ENCODE results near the gene NUP43.

Gene NUP43

DNA sequence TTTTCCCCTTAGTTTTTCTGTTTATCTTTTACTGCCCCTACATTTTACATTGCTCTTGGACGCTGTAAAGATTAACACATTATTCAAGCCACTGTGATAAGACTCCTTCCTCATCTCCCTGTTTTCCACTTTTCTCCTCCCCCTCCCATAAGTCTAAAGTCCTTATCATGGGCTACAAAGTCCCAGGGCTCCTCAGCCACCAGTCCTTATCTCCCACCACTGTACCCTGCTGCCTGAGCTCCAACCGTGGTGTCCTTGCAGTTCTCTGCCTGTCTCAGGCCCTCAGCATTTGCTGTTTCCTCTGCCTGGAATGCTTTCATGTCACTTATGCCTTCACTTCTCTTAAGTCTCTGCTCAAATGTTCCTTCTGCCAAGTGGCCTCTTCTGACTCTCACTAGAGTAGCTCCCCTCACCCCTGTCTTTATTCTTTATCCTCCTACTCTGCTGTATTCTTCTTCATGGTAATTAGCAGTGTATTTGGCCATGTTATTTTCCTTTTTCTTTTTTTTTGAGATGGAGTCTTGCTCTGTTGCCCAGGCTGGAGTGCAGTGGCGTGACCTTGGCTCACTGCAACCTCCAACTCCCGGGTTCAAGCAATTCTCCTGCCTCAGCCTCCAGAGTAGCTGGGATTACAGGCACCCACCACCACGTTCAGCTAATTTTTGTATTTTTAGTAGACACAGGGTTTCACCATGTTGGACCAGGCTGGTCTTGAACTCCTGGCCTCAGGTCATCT, 17.7 kb downstream of the NUP43 start:
- peak overlapping the region in 10 of 11 experiments; percentile 4 to 59 (median 55); a peak in 18 of 22 replicates for H3K27ac ChIP-seq
- peaks cover 75 to 100% (median 96%) of the 10 kb centered on the region in 11 experiments for H3K36me3 ChIP-seq
- H3K27me3 ChIP-seq, result no peaks in the 10 kb centered on the region
- H3K9ac ChIP-seq, result peak overlapping the region in 10 of 11 experiments; percentile 3 to 58 (median 32); a peak in 13 of 22 replicates
- H4K20me1 ChIP-seq, result peaks cover 0 to 7% (median 0%) of the 10 kb centered on the region in 11 experiments; a peak in 2 of 22 replicates
- peak overlapping the region in 1 of 10 experiments; percentile 1; a peak in 1 of 20 replicates for H3K4me3 ChIP-seq
- peaks cover 14 to 36% (median 18%) of the 10 kb centered on the region in 10 experiments for H3K4me1 ChIP-seq
- peak overlapping the region; percentile 39 to 84 (median 63) for H3K4me2 ChIP-seq
- no peak for TF ChIP-seq Cebpa-rat (IDR thresholded peaks at IDR 0.05)
- H3K9me3 ChIP-seq (replicated peaks in 1 of 11), result no peaks in the 10 kb centered on the region

GRCh38 chr6:149727793-149728498, 18.4 kb downstream of the NUP43 start:
- no peak for TF ChIP-seq Cebpa-rat (IDR thresholded peaks at IDR 0.05)
- Histone ChIP-seq H3K9me3 (replicated peaks in 1 of 11) (no peaks in the 10 kb centered on the region), H3K4me3 (peak overlapping the region in 1 of 10 experiments; percentile 1; a peak in 1 of 20 replicates), H4K20me1 (peaks cover 0 to 7% (median 0%) of the 10 kb centered on the region in 11 experiments; a peak in 2 of 22 replicates), H3K27ac (peak overlapping the region in 10 of 11 experiments; percentile 4 to 59 (median 55); a peak in 16 of 22 replicates), H3K4me2 (peak overlapping the region; percentile 39 to 84 (median 63); a peak in 21 of 22 replicates), H3K36me3 (peaks cover 68 to 100% (median 96%) of the 10 kb centered on the region in 11 experiments), H3K9ac (peak overlapping the region in 6 of 11 experiments; percentile 28 to 58 (median 43); a peak in 5 of 22 replicates), H3K4me1 (peaks cover 14 to 42% (median 18%) of the 10 kb centered on the region in 10 experiments), H3K27me3 (no peaks in the 10 kb centered on the region)

GRCh38 chr6:149725785-149726184, 20.5 kb downstream of the NUP43 start:
- H3K4me3 ChIP-seq, result no peak overlapping the region
- H3K36me3 ChIP-seq, result peaks cover 46 to 96% (median 84%) of the 10 kb centered on the region in 11 experiments
- H3K27ac ChIP-seq, result no peak overlapping the region
- no peaks in the 10 kb centered on the region for H3K27me3 ChIP-seq
- H3K9ac ChIP-seq, result no peak overlapping the region
- TF ChIP-seq Cebpa-rat (IDR thresholded peaks at IDR 0.05), result 0 out of 22 replicates have a peak, but pooled peaks of 1 of the 11 experiments have one; percentile 11
- no peaks in the 10 kb centered on the region for H3K9me3 ChIP-seq (replicated peaks in 1 of 11)
- H3K4me2 ChIP-seq, result no peak overlapping the region
- peaks cover 14 to 42% (median 18%) of the 10 kb centered on the region in 10 experiments for H3K4me1 ChIP-seq
- H4K20me1 ChIP-seq, result peaks cover 0 to 4% (median 0%) of the 10 kb centered on the region in 11 experiments; a peak in 2 of 22 replicates

- no peaks in the 10 kb centered on the region for H3K27me3 ChIP-seq
- peaks cover 0 to 4% (median 0%) of the 10 kb centered on the region in 11 experiments; a peak in 1 of 22 replicates for H4K20me1 ChIP-seq
- H3K9ac ChIP-seq, result no peak overlapping the region
- H3K4me1 ChIP-seq, result peaks cover 10 to 35% (median 14%) of the 10 kb centered on the region in 10 experiments
- no peak overlapping the region for H3K27ac ChIP-seq
- no peak for TF ChIP-seq Cebpa-rat (IDR thresholded peaks at IDR 0.05)
- H3K36me3 ChIP-seq, result peaks cover 28 to 78% (median 65%) of the 10 kb centered on the region in 11 experiments
- H3K4me3 ChIP-seq, result no peak overlapping the region
- H3K4me2 ChIP-seq, result no peak overlapping the region
- H3K9me3 ChIP-seq (replicated peaks in 1 of 11), result no peaks in the 10 kb centered on the region
Measured at GRCh38 chr6:149723771-149724417, 22.4 kb downstream of the NUP43 start.

DNA sequence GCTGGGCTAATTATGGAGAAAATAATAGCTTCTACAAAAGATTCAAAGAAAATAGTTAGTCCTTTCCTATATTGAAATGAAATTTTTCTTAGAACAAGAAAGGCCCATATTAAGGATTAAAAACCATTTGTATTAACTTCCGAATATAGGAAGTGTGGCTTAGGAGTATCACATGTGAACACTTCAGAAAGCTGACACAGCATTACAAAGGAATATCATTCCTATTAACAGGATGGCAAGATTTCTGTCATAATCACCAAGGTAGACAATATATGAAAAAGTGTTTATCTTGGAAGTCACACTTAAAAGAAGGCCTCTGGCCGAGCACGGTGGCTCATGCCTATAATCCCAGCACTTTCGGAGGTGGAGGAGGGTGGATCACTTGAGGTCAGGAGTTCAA, 23.1 kb downstream of the NUP43 start:
- Histone ChIP-seq H3K36me3 (peaks cover 28 to 71% (median 59%) of the 10 kb centered on the region in 11 experiments), H3K9ac (0 out of 22 replicates have a peak overlapping the region, but pooled peaks of 1 of the 11 experiments have one; percentile 18), H3K27ac (no peak overlapping the region), H4K20me1 (no peaks in the 10 kb centered on the region), H3K4me3 (no peak overlapping the region), H3K9me3 (replicated peaks in 1 of 11) (no peaks in the 10 kb centered on the region), H3K27me3 (no peaks in the 10 kb centered on the region), H3K4me2 (no peak overlapping the region), H3K4me1 (peaks cover 10 to 35% (median 14%) of the 10 kb centered on the region in 10 experiments)
- no peak for TF ChIP-seq Cebpa-rat (IDR thresholded peaks at IDR 0.05)

- TF ChIP-seq Cebpa-rat (IDR thresholded peaks at IDR 0.05), result no peak
- peaks cover 18 to 32% (median 24%) of the 10 kb centered on the region in 10 experiments for H3K4me1 ChIP-seq
- peaks cover 4 to 50% (median 26%) of the 10 kb centered on the region in 11 experiments for H3K36me3 ChIP-seq
- no peaks in the 10 kb centered on the region for H3K27me3 ChIP-seq
- no peak overlapping the region for H3K4me3 ChIP-seq
- H3K9ac ChIP-seq, result no peak overlapping the region
- peaks cover 9 to 32% (median 23%) of the 10 kb centered on the region in 11 experiments; a peak in 19 of 22 replicates for H4K20me1 ChIP-seq
- H3K4me2 ChIP-seq, result no peak overlapping the region
- no peaks in the 10 kb centered on the region for H3K9me3 ChIP-seq (replicated peaks in 1 of 11)
- H3K27ac ChIP-seq, result no peak overlapping the region
Measured at GRCh38 chr6:149719531-149719930, 26.8 kb downstream of the NUP43 start.

DNA sequence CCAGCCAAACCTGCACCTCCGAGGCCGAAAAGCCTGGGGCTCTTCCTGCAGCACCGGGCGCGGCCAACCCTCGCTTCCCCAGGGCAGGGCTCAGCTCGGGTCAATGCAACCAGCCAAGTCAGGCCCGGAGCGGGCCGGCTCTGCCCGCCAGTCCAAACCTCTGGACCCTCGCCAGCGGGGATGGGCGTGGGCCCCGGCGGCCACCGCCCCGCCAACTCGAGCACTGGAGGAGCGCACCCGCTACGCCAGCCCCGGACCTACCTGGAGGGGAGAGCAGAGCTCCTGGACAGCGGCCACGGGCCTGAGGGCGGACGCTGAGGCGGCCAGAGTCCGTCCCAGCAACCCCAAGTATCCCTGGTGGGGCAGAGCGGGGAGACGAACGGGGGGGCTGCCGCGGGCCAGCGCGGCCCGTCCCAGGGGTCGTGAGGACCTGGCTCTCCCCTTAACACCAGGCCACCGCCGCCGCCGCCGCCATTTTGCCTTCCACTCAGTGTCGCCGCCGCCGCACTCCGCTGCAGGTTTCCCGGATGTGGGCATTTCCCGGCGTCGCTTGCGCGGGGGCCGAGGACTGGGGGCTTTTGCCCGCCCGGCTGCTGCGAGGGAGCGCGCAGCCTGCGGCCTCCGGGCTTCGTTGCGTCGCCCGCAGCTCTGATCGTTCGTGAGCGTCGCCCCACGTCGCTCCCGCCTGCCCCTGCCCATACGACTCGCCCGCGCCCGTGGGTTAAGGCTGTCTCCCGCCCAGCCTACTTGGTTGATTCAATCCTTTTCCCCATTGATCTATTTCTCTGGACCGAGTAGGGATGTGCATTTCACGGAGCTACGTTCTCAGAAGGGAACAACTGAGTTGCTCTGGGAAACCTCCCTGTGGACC, 28.5 kb downstream of the NUP43 start, which contains the start of gene LATS1:
LATS1 (minus strand) TSS at position 514 of the 871 bp plus-strand sequence. CDS start 15,975 bp downstream, outside the sequence.
- Histone ChIP-seq H4K20me1 (peaks cover 24 to 49% (median 40%) of the 10 kb centered on the region in 11 experiments; a peak in 21 of 22 replicates), H3K36me3 (peaks cover 8 to 48% (median 23%) of the 10 kb centered on the region in 11 experiments; a peak in 19 of 22 replicates), H3K9me3 (replicated peaks in 1 of 11) (no peaks in the 10 kb centered on the region), H3K9ac (peak within 1 kb of the TSS; percentile 96 to 99 (median 98)), H3K27ac (peak within 1 kb of the TSS; percentile 94 to 98 (median 96)), H3K4me1 (peaks cover 18 to 27% (median 22%) of the 10 kb centered on the region in 10 experiments), H3K27me3 (no peaks in the 10 kb centered on the region), H3K4me2 (peak within 1 kb of the TSS; percentile 77 to 97 (median 92)), H3K4me3 (peak within 1 kb of the TSS; percentile 89 to 99 (median 95))
- no peak for TF ChIP-seq Cebpa-rat (IDR thresholded peaks at IDR 0.05)
